Muscle of back (tissue), 11 donors: Measurements from ENCODE around the gene ENOX1. TPM values are rescaled to one million over a fixed set of nuclear protein-coding genes. Genes with fewer than 3 reads are reported as not detected.

ENCODE experiments used
- DNase-seq, 3 donors: peaks; one replicate each; pipeline versions ENCODE4 v3.0.0 to v3.0.0-alpha.2; 2013
- polyA plus RNA-seq, 10 donors: library from polyadenylated mRNA; unstranded; fragments of 120-200 nt; gene quantifications; one replicate each; pipeline ENCODE4 v1.2.1, GENCODE V29; 2013; ENCODE audit not compliant: insufficient read length in 10 of 10

ENOX1 gene
- polyA plus RNA-seq, 10 donors: 9.1 to 12.6 (median 11.4) TPM

DNA sequence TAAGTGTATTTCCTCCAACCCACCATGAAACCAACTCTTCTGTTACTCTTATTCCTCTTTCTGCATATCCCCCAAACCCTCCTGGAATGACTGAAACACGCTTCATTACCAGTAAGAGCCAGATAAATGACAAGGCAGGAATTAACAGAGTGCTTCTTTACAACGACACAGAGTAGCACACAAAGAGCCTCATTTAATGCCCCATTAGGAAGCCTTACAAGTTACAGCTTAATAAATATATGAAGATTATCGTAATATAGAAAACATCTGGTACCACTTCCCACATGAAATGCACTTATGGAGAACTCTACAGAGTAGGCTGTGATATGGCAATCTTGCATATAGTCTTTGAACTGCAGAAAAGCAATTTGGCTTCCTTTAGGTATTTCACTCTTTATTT lies 116.8 kb downstream of the ENOX1 start:
- no peak for DNase-seq

DNA sequence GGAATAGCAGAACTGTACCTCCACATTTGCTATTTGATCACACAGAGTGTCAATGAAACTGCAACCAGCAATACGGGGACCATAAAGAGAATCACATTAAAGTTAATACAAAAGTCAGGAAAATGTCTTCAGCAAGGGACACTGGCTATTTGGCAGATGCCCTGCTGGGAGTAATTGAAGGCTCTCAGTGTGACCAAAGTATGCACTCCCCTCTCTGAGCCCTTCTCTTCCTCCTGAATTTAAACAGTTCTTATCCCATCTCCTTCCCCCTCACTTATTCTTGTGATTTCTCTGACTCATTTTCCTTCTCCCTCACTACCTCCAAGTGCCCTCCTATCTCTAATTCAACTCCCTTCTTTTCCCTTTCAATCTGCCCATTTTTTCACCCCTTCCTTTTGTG lies 117.7 kb downstream of the ENOX1 start:
- no peak for DNase-seq

DNA sequence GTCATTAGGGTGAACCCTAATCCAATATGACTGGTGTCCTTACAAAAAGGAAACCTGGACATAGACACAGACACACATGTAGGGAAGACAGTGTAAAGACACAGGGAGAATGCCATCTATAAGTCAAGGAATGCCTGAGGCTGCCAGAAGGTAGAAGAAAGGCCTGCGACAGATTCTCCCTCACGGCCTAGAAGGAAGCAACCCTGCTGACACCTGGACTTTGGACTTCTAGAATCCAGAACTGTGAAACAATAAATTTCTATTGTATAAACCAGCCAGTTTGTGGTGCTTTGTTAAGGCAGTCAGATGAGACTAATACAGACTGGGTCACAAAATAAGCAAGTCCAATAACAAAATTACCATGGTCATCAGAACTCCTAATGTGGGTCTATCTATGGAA lies 120.4 kb downstream of the ENOX1 start:
- DNase-seq: no peak

DNA sequence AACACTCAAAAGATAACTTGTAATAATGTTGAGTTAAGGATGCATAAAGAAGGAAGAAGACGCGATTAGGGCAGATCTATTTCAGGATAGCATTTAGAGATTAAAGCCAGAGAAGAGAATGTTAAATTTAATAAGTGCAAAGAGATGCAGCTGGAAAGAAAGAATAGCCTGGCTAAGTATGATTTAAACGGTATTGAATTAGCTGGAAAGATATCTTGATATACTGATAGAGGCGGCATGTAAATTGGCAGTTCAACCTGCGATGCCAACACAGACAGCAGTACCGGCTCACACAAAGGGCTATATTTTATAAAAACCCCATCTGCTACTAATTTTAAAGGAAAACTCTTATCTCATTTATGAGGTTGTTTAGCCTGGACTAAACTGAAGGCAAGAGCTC lies 121.4 kb downstream of the ENOX1 start:
- no peak for DNase-seq

DNA sequence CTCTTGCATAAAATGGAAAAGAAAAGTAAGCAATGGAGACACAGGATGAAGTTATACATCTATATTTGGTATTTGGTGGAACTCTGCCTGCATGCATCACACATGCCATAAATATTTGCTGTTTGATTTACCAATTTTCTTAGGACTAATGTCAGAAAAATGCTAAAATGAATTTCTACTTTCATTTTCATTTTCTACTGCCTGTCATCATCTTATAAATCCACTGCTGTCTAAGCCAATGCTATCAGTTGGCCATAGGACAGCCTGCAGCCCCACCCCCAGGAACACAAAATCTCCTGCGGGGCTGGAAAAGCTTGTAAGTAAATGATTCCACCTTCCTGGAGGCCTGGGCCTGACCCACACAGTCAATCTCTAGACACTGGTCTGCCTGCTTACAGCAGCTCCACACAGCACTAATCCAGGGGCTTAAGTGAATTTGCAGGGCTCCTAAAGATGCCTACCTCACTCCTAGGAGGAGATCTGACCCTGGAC lies 122.0 kb downstream of the ENOX1 start:
- DNase-seq: peak in 2 of 3 donors; percentile 60 to 73

DNA sequence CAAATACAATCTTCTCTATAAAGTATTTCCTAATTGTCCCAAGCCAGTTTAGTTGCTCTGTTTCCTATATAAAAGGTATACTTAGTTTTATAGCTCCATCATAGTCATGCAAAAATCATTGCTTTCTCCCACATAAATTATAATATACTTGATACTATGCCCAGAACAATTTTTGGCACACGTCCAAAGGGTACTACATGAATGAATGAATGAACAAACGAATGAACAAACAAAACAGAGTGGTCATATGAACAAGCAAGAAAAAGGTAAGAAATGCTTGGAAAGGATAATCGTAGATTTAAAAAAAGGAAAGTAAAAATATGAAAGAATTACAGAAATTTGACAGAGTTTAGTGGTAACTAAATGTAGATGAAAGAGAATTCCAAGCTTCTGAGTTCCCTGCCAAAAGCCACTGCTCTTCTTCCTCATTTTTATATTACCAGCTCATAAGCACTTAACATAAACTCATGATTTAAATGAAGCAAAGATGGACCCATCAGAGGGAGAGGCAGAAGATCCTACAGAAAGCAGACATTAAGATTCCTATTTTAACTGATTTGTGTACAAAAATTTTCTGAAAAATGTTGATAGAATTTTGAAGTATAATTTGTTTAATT lies 123.2 kb downstream of the ENOX1 start:
- DNase-seq: peak in 1 of 3 donors; percentile 31

DNA sequence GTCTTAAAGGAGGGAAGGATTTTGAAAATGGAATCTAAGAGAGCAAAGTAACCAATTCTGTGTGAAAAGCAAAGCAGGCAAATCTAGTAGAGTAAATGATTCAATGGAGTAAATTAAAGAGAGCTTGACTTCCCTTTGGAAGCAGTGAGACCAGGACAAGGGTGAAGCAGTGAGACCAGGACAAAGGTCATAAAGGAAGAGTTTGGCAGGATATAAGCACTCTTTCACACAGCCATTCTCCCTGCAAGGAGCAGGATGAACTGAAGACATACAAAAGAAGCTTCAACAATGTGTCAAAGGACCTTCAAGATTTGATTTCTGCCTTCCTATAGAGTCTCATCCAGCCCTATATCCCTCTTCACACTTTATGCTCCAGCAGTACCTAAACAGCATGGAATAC lies 123.8 kb downstream of the ENOX1 start:
- no peak for DNase-seq

DNA sequence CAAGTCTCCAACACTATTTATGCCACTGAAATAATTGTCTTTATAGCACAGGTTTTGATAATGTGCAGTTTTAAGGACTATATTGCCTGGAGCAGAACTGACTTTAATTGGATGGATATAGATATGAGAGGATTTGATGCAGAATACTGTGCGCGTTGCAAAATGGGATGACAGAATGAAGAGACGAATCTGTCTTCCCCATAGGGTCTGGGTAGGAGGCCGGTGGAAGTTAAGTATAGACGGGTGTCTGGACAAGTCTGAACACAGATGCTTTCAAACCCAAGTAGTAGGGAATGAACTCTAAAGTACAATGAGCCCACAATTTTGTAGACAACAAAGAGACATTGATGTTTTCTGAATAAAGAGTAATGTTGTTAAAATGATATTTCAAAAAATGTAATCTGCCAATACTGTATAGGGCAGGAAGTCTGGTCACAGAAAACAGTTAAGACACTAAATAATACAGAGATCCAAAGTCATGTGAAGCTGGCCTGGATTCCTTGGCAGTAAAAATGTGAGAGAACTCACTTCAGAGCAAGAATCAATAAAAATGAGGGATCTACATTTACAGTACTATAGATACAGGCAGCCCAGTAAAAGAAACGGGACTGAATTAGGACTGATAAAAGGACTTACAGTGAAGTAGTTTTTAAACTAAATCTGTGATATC lies 125.5 kb downstream of the ENOX1 start:
- DNase-seq: peak in 1 of 3 donors; percentile 19

DNA sequence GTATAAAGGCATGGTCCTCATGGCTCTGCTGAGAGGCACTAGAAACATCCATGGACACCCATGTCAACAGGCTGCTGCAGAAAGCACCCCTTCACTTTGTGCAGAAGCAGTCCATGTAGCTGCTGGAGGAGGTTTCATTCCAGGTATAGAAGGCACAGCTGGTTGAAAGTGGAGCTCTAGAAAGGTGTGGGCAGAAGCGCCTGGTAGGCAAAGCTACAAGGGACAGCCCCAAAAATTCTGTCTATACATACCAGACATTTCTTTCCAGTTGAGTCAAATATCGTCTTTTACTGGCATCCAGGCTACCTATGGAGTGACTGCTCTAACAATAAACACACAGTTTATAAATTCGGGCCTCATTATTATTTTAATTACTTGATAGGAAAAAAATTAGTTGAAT lies 129.3 kb downstream of the ENOX1 start:
- DNase-seq: no peak

DNA sequence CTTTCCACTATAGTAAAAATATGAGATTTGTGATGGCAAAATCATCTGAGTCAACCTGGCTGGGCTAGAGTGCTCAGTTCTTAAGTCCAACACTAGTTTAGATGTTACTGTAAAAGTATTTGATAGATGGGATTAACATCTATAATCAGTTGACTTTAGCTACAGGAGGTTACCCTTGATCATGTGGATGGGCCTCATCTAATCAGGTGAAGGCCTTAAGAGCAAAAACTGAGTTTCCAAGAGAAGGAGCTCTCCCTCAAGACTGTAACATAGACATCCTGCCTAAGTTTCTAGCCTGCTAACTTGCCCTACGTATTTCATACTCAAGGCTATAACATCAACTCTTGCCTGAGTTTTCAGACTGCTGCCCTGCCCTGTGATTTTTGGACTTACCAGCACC lies 132.8 kb downstream of the ENOX1 start:
- no peak for DNase-seq

DNA sequence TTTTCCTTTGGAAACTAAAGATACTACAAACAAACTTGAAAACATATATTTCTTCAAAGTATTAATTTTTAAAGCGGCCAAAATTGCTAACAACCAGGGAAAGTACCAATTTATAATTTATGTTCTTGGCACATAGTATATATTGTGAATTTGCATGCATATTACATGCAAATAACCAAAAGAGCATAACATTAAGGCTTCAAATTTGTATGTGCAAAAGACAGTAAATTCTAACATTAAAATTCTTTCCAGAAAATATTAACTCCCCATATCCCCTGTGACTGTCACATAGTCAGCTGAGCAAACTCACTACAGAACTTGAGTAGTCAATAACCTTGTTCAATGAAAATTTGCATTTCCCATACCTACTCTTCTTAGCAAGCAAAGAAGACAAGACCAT lies 133.4 kb downstream of the ENOX1 start:
- no peak for DNase-seq

DNA sequence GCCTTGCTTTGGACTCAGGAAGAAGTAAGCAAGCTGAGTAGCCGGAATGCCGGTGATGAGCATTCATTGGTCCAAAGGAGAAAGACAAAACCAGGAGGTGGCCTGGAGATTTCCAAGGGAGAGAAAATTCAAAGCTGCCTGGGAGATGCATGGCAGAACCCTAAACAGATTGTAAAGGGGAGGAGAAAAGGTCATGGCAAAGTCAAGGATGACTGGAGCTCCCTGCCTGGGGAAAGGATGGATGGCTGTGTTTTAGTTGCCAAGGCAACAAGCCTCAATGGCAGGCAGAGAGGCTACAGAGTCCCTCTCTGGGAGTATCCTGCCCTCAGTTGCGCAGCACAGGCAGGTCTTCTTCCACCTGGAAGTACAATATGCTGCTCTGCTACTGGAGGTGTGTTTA lies 134.0 kb downstream of the ENOX1 start:
- DNase-seq: no peak

DNA sequence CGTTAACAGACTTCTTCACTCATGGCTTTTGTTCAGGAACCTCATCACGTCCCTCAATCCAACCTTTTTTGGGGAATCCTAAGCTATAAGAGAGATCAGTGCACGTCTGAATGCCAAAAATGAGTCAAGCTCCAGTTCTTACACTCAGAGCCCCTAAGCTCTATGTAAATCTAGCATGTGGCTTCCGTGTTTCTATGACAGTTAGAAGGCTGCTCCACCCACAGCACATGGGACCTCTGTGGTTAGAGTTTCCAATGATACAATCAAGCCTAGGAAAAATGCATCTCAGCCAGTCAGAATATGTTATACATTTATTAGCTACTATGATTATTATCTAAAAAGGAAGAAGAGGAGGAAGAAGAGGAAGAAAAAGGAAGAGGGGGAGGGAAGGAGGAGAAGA lies 135.9 kb downstream of the ENOX1 start:
- no peak for DNase-seq

DNA sequence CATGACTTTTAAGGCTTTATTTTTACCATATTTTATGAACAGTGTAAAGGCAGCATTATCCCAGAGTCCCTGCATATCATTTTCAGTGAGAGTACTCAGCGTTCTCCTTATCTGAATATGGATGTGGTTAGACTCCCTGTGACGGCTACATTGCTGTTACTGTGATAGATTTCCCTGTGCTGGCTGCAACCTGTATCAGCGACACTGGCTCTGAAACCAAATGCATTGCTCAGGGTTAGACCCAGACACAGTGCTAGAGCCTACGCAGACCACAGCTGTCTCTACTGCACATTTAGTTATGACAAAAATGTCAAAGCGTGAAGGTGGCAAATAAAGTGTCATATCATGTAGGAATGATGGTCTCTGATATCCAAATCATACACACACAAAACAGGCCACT lies 138.0 kb downstream of the ENOX1 start:
- no peak for DNase-seq

DNA sequence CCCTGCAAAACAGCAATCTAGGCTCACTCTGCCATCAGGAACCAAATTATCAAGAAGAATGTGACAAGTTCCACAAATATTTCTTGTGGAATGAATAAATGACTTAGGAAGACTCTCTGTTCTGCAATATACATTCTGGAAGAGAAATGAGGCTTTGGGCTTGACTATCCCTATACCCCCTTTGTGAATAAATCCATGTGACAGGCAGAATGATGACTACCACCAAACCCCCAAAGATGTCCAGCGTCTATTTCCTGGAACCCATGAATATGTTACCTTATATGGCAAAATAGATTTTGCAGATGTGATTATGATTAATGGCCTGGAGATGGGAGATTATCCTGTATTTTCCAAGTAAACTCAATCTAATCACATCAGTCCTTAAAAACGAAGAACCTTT lies 139.3 kb downstream of the ENOX1 start:
- DNase-seq: peak in 1 of 3 donors; percentile 11

DNA sequence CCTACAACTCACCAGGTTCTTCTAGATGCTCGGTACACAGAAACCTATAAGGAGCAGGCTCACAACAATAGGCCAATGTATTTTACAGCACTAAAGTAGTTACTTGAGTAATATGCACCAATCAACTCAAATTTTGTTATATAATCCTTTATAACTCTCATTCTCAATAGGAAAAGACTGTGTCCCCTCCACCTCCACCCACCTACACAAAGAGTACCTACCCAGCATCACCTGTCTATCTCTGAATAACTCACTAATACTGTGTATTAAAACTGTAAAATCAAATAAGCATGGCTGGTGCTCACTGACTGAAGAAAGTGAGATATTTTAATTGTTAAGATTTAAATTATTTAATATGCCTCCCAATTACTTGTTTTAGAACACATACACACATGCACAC lies 146.3 kb downstream of the ENOX1 start:
- no peak for DNase-seq

DNA sequence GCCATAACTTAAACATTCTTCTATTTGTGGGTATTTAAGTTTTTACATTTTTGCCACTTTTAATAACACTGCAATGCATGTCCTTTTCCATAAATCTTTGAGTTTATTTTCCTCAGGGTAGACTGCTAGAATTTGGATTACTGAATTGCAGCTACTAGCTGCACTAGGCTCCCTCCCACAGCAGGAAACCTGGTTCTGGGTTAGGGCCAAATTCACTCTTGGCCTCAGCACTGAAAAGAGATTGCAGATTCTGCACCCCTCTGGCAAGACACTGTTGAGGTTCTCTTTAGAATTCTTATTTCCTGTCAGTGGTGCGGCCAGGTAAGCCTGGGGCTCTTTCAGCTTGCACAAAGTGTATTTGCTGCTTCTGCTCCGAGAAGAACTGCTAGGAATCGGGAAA lies 155.7 kb downstream of the ENOX1 start:
- DNase-seq: no peak

DNA sequence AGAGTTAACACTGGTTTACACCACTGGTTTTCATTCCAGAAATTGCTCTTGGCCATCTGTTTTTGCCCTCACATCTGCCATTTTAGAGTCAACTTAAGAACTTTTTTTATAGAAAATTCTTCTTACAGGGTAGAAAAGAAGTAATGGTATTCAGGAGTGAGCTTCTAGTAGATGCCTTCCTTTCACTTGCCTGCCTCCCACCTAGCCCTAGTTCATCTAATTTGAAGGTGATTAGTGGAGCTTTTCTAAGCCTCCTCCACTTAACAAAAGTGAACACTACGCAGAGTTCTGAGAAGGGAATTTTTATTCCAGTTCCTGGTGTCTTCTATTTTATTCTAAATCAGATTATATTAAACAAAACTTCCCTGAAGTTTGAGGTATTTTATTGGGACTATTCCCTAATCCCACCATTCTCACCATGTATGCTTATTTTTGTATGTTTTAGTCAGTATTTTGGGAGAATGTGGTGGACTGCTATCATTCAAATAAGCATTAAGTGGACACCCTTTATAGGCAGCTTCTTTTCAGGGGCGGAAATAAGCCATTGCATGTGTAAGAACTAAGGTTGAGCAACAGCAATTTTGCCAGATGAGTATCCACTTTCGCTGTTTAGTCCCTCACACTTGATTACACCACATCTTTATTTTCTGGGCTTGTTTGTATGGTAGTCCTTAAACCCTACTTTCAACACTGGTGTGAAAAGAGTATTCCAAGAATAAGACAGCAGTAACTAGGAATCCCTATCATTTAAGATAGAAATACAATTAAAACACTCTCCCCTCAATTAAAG lies 156.9 kb downstream of the ENOX1 start:
- DNase-seq: no peak

DNA sequence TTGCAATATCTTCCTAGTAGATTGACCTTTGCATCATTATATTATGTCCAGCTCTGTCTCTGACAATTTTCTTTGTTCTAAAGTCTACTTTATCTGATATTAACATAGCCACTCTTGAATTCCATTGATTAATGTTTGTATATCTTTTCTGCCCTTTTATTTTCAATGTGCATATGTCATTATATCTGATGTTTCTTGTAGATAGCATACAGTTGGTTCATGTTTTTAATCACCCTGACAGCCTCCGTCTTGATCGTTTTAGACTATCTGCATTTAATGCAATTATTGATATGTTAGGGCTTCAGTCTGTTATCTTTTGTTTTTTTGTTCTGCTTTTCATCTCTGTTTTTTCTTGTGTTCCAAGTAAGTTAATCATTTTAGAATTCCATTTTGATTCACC lies 159.8 kb downstream of the ENOX1 start:
- DNase-seq: no peak

DNA sequence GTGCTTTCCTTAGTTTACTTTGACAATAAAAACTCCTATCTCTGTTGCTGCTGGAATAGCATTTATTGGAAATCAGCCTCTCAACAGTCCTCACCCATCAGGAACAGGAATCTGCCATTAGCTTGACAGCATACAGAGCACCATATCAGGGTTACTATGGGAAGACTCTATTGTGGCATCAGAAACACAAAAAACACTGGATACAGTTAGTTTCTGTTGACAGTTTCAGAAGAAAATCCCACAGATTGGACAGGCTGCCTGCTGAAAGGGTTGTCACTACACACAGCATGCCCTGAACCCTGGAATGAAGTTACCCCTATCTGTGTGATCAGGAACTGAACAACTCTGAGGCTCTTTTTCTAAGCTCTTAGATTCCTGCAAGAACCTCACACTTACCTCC lies 172.7 kb downstream of the ENOX1 start:
- DNase-seq: no peak

DNA sequence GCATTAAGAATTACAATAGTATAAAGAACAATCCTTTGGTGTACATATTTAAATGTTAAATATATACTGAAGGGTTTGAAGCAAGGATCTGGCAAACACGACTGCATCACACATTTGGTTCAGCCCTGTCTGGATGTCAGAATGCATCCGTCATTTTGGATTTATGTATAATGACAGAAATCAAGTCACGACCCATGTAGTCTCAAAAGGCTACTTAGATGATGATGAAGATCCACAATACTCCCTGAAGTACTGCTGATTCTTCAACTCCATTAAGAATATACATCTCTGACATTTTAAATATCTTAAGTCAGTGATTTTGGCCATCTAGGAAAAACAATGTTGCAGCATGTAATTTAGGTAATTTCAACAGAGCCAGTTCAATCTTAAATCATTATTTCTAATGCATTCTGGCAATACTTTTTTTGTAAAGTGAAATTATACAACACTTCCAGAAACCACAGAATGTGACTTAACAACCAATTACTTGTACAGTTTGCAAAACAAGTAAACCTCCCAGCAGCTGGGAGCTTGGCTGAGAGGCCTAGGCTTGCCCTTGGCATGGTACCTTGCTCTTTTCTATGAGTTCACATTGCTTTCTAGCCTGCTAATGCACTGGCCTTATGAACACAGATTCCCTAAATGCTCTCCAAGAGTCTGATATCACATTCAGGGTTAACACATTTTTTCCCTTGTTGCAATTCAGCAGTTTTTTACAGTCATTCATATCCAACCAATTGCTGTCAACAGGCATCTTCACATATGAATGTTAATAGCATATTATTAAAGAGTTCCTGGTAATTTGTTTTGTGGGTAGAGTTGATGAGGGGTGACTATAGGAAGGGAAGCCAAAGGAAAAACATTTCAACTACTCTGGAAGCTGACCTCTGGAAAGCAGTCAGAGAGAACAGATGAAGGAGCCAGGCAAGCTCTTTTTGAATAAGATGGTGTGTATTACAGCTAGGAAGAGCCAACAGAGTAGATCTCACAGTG lies 175.2 kb downstream of the ENOX1 start:
- peak; percentile 20 to 66 (median 47) for DNase-seq
